M059J (cell line): ENCODE measurements around the gene AFF2. TPM values are rescaled to one million over a fixed set of nuclear protein-coding genes. Genes with fewer than 3 reads are reported as not detected.

ENCODE experiments used
- DNase-seq: peaks from one replicate; pipeline ENCODE4 v3.0.0-alpha.2; 2012; ENCODE audit warnings: low read depth
- total RNA-seq: library from RNA; depleted of rRNA; stranded (reverse); fragments of >200 nt; shearing (Covaris generic); gene quantifications from 2 replicates; pipeline ENCODE4 v1.2.3, GENCODE V29; 2014

Gene AFF2
- total RNA-seq, 1 experiment from 2014 or later: 0.07 TPM

DNA sequence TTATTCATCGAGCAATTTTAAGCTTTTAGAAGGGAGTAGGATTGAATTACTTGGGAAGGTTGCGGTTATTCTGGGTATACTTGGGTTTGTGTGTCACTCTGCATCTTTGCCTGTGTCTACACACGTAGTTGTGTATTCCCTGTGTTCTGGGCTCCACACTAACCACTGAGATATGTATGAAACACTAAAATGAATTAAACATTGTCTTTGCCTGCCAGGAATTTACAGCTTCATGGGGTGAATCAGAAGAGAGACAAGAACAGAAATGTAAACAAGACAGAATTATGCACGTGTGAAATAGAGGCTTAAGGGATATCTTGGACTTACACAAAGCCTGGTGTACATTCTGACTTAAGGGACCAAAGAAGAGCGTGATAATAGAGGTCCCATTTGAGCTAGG lies 228.5 kb downstream of the AFF2 start:
- DNase-seq: no peak

GRCh38 chrX:148732743-148733142 lies 232.3 kb downstream of the AFF2 start:
- no peak for DNase-seq

DNA sequence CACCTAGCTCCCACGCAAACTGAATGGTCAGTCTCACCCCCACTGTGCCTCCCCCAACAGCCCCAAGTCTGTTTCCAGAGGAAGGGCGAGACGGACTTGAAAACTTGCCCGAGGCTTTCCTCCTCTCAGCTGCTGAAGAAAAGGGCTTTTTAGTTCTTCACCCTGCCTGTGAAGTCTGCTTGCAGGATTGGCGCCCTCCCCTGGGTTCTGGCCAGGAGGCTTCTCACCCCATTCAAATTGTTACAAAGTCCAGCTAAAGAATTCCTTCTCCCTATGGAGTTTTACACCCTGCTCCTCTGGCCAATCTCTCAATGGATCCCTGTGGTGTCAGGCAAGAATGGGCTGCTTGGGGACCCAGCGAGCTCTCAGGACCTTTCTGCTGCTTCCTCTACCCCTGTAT lies 241.0 kb downstream of the AFF2 start:
- no peak for DNase-seq

- DNase-seq: no peak
Observed at GRCh38 chrX:148755111-148755510, 254.7 kb downstream of the AFF2 start.

GRCh38 chrX:148763896-148764295 lies 263.5 kb downstream of the AFF2 start:
- no peak for DNase-seq

DNA sequence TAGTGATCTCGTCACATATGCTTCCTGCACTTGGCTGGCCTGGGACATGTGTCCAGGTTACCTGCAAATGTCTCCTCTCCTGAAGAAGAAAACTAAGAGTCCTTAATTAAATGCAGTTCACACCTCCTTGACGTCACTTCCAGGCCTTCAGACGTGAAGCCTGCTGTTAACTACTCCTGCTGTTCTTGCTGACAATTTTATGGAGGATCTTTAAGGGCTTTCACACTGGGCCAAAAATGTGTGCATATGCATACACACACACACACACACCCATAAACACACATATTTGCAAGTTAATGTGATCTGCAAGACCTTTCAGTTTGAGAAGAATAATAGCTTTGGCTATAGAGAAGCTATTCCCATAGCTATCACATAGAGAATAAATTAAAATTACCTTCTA lies 267.9 kb downstream of the AFF2 start:
- DNase-seq: no peak

DNA sequence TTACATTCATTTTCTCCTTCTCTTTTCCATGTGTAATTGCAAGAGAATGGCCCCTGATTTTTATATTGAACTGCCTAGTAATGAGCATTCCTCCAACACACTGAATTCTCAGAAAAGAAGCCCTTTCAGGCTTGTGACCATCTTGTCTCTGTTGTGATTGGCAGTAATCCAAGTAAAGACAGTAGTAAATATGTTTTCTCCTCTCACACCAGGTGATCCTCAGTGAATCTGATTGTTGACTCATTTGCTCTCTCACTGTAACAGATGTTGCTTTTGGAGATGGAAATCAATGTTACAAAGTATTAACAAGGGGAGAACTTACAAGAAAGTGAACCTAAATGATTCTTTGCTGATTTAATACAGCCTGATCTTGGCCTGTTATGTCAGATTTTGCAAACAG lies 271.0 kb downstream of the AFF2 start:
- DNase-seq: no peak

- DNase-seq: no peak
Observed at GRCh38 chrX:148774276-148774675, 273.9 kb downstream of the AFF2 start.

DNA sequence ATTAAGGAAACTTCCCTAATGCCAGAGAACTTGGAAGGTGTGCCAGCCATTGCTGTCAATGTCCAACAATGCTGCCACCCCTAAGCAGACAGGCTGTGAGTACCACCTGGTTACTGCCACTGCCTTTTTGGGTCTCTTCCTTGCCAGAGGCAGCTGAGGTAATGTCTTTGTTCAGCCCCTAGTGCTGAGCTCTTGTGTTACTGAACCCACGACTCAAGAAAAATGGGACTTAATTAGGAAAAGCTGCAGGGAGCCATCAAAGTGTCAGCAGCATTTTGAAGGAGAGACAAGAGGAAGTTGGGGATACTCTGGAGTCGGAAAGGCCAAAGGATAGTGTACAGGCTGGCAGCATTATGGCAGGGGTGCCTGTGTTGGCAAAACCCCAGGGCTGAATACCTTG lies 283.7 kb downstream of the AFF2 start:
- no peak for DNase-seq

GRCh38 chrX:148784856-148785255 lies 284.4 kb downstream of the AFF2 start:
- DNase-seq: no peak

DNA sequence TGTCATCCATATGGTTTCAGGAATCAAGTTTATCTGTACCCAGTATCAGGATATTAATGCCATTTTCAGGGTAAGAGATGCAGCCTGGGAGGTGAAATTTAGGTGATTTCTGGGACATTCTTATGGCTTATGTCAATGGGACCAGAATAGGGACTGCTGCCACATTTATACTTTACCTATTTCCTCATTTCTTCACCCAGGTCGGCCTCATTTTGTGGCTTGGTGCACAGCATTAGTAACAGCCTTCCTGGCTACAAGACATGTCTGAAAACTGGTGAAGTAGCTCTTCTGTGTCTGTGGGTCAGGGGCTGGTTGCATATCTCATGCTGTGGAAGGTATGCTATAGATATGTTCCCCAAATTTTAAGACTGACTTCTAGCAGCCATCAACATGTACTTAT lies 284.8 kb downstream of the AFF2 start:
- no peak for DNase-seq

GRCh38 chrX:148788449-148788848 lies 288.0 kb downstream of the AFF2 start:
- no peak for DNase-seq

DNA sequence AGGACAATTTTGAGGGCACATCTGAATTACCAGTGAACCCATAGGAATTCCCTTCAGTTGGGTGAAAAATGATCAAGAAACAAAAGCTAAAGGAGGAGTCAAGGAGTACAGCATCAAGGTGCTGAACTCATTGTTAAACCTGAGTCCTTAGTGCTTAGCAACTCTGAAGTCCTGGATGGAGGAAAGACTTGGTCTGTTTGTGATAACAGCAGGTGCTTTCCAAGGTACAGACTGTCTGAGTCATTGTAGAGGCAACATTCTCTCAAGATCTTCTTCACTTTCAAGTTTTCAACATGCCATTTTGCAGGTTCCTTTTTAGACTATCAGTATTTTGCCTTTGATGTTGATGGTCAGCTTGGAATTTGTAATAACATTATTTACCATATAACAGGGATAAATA lies 293.9 kb downstream of the AFF2 start:
- DNase-seq: no peak

DNA sequence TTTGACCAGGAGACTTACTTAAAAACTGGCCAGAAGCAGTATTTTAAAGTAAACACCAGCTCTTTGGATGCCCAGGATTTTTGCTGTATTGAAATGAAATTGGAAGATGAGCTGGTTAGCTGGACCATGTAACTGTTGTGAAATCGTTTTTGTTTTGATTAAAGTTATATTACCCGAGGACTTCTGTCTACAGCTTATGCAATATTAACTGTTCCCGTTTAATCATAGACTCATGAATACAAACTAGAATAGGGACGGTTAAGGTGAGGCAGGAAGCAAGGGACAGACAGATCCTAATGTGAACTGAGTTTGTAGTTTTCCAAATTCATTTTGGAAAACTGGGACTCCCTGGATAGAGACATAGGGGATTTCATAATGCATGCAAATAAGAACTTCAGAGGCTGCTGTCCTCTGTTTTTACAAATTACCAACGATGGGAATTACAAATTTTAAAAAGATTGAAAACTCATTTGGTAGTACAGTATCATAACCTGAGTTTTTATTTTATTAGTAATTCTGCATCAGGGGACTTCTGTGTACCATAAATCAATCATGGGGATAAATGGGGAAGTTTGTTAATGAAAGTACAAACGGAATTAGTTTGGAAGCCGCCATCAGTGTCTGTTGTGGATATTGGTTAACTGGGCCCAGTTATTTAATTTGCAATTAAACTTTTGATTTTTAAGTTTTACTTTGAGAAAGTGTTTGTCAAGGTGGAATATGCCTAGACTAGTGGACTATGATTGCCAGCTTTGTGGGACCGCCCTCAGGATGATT lies 304.4 kb downstream of the AFF2 start:
- DNase-seq: no peak

DNA sequence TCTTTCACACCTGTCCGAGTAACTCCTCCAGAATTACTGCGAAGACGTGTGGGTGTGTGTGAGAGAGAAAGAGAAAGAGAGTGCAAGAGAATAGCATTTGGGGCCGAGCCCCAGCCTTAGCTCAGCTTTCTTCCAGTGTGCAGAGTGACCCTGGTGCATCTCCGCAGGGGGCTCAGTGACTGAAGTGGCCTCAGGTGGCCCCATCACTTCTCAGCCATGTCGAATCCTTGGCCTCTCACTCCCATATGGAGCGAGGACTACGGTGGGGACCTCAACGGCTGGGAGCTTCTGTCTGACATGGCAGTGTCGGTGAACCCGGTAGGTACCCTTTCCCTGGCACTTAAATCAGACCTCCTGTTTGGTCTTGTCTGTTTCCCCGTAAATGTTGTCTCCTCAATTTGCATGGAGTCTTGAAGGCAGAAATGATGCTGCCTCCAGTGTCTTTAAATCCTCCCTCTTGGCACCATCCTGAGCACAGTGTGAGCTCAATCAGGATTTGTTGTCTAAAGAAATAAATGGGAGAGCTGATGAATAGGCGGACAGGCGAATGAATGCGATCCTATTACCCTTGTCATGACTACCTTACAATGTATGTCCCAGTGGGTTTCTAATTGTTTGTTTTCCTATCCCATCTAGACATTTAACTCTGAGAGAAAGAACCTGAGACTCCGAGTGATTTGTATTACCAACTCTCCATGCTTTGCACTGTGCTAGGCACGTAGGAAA lies 305.9 kb downstream of the AFF2 start:
- DNase-seq: no peak

DNA sequence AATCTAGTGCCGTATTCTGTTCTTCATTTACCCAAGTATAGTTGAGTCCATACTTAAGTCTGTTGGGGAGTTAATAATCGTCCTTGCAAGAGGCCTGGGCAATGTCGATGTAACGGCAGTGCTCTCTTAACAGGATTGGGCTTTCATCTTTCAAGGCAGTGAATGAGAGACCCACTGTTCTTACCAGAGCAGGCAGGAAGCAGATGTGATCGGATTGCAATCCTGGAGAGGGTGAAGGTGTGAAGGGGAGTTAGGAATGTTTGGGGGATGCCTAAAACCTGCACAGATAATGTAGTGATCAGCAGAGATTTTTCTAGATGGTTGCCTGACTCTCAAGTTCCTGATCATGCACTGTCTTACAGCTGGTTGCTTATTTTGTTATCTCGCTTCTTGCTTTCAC lies 308.4 kb downstream of the AFF2 start:
- DNase-seq: no peak

GRCh38 chrX:148811236-148811635 lies 310.8 kb downstream of the AFF2 start:
- peak; percentile 2 for DNase-seq

GRCh38 chrX:148813422-148813821 lies 313.0 kb downstream of the AFF2 start:
- no peak for DNase-seq

DNA sequence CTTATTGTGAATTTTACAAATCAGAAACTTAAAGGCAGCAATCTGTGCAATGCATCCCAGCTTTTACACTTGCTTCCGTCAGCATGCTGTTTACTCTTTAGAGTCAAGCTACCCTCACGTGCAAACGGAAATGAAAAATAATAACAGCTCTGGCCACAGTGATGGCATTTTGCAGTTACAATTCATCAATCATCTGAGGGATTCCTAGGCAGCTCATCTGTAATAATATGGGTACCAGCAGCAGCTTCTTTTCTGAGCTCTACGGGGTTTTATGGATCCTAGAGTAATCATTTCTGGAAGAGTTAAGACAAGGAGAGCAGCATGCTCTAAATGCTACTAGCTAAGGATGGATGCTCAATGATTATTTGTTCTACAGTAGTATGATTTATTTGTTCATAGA lies 313.6 kb downstream of the AFF2 start:
- no peak for DNase-seq

DNA sequence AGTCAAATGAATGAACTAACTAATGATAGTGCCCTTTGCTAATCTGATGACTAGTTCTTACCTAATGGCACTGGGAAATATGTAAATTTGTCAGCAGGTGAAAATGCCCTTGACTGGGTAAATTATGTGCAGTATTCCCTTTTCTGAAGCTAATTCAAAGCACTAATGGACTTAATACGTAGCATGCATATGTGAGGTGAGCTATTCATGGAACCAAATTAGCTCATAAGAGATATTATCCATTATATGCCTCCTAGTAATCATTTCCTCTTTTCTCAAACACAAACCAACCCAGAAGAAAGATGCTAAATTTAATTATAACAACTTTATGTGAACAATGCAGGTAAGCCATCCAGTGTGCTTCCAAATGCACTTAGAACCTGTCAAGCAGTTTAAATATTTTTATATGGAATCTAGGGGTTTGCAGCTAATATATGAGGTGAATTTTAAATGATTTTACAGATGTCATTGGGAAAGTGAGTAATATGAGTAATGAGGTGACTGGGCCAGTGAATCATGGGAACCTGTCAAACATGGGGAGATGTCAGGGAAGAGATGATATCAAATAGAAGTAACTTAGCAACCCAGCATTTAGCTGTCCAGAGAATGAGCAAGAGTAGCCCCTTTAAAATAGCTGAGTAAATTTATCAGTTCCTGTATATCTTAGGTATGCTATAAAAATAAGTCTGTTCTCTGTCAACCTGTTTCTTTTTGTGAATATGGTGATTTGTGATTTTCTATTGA lies 315.0 kb downstream of the AFF2 start:
- no peak for DNase-seq

GRCh38 chrX:148823986-148824385 lies 323.6 kb downstream of the AFF2 start:
- DNase-seq: no peak

DNA sequence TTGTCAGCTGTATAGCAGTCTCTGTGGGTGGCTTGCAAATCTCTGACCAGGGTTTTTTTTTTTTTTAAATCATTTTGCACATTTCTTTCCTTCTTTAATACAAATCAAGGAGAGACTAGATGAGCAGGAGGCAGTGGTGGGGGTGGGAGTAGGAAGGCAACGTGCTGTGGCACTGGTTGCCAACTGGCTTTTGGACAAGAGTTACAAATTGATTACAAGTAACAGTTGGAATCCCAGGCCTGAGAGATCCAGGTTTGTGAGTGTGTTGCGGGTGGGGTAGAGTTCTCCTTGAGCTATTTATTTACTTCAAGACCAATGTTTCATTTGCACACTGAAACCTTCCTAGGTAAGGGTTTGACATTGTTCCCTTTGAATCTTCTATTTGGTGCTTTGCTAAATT lies 325.3 kb downstream of the AFF2 start:
- no peak for DNase-seq

DNA sequence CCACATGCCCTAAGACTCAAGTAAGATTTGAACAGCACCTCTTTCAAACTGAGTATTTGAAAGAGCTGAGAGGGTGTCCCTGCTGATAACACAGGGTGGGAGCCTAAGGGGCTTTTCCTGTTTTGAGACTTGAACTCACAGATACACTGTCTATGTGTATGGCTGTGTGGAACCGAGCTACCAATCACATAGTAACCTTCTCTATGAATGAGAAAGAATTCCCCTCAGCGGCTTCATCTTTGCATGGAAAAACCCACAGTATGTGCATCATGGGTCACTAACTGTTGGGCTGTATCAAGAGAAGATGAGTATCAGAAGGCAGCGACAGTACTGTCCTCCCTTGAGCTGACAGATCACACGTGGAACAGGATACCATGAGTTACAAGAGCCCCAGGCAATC lies 336.3 kb downstream of the AFF2 start:
- DNase-seq: no peak
